HG03095 (cell line): Measurements from ENCODE around the gene FANCI.

Experiments
- ATAC-seq: cut with Tn5 transposase; IDR thresholded peaks from one replicate; pipeline ENCODE4 v1.9.1; 2021; ENCODE audit warnings: moderate library complexity; ENCODE audit not compliant: unreplicated experiment

FANCI gene

DNA sequence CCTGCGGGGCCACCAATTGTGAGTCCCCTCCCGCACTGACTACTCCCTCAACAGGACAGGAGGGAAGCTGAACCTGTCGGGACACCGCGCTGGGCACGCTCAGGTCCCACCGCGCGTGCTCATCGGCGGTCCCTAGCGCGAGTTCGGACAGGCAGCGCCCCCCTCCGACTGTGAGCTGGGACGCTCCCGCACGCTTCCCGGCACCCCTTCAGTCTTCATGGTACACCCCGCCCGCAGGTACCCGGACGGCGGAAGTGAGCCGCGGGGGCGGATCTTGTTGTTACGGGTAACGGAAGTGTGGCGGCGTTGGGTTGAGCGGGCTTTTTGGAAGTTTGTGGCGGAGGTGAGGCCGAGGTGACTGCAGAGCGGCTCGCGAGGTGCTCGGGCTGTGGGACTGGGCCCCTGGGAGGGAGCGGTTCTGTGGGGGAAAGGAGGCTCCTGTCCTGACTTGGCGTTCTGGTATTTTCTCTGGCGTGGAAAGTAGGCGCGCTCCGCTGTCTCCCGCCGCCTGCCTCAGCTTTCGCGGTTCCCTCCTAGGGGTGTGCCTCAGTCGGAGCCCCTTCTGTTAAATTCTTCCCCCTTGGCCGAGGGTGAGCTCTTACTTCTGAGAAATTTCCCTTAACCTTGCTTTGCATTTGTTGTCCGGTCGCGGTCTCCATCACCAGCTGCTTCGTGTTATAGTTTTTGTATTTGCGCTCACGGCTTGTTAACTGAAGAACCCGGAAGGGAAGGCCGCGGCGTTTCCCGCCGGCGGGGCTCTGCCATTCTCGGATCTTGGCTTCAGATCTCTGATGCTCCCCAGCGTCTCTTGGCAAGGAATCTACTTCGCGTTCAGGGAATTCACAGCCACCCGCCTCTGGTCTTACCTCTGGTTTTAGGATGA is at the start of gene FANCI:
TSS of gene FANCI (plus strand) at position 289 of the 883 bp plus-strand sequence. CDS start 3,669 bp downstream, outside the sequence.
- peak; percentile 94 for ATAC-seq

GRCh38 chr15:89194608-89195007 is 49.2 kb upstream of the FANCI start:
- no peak for ATAC-seq

DNA sequence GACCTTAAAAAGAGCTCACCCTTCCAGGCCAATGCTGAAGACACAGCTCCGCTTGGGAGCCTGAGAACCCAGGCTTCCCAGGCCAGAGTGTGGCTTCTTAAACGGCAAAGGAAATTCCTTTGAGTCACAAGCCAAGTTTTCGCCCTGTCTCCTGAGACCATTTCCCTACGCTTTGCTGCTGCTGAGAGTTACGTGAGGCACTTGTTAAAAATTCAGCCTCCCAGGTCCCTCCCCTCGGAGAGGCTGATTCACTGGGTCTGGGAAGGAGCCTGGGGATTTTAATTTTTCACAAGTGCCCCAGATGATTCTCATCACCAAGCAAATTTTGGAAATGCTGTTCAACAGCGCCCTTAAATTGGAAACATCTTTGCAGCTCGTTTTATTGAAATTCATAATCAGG is 47.9 kb upstream of the FANCI start:
- ATAC-seq = no peak

DNA sequence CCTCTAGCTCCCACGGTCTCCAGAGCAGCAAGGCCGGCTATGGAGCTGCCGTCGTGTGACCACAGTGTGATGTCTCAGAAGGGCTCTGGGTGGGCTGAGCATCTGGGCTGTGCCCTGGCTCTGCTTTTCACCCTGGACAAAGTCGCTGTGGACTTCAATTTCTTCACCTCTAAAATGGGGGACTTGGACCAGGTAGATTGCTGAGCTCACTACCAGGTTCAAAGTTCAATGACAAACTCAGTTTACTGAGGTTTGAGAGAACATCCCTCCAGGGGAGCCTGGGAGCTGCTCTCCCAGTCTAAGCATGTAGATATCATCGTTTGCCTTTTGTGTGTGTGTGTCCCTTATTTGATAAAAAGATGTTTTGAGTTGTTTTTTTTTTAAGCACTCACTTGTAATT is 47.5 kb upstream of the FANCI start:
- no peak for ATAC-seq

DNA sequence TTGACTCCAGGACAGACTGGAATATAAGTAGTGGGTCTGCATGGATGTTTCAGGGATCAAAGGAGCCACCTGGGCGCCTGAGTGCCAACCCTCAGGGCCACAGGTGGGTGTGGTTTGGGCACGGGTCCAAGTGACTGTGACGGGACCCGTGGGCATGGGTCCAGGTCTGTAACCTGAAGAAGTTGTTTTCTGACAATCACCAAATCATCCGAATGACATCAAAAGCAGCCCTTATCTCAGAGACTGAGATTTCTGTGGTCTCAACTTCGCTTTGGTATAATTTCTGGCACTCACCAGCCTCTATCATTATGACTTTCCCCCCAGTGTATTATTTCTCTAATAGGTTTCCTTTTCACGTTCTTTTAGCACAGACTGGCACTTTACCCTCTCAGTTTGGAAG is 46.8 kb upstream of the FANCI start:
- ATAC-seq = no peak

DNA sequence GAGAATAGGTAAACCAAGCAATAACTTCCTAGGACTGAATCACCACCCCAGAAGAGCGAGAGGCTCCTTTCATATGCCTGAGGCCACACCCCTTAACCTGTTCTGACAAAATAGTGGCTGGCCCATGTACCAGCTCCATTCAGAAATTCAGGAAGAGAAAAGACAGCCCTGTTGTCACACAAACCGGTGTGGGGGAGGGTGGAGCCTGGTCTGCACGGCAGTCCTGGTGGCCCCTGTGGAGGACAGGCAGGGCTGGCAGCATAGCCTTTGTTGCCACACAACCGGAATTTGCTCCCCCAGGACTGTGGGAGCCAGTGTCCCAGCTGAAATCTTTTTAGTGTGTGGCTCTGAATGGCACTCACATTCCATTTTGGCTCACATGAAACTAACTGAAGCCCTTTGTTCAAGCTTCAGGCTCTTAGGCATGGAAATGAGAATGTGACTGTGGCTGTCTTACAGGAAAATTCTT is 46.2 kb upstream of the FANCI start:
- no peak for ATAC-seq

DNA sequence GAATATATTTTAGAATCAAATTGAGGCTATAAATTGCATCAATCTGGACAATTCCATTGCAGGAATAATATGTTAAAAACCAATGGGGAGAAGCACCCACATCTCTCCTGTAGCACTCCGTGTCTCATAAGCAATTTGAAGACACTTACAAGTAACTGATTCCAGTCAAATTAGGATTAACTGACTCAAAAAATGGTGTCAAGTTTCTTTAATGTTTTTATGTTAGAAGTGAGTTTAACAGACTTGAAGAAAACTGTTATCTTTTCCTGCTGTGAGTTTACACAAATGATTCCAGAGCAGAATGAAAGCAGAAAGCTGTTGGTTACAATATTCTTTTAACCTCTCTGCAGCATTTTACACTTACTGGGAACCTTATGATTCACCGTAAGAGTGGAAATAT is 45.6 kb upstream of the FANCI start:
- ATAC-seq = no peak

- ATAC-seq = no peak
Observed at GRCh38 chr15:89198934-89199333, 44.8 kb upstream of the FANCI start.

DNA sequence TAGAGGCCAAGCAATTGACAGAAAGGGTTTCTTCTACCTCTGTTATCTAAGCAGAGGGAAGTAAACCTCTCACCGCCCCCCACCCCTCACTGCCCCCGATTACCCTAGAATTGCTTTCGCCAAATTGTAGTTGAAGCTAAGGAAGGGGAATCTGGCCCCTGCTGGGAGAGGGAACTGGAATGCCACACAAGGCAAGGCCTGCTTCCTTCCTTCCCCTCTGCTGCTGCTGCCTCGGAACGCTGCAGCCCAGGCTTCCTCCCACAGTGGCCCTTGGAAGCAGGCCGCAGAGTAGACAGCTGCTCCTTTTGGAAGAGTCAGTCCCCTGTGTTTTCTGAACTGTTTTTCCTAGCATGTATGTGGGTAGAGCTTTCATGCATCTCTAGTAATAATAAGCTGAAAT is 44.0 kb upstream of the FANCI start:
- no peak for ATAC-seq

DNA sequence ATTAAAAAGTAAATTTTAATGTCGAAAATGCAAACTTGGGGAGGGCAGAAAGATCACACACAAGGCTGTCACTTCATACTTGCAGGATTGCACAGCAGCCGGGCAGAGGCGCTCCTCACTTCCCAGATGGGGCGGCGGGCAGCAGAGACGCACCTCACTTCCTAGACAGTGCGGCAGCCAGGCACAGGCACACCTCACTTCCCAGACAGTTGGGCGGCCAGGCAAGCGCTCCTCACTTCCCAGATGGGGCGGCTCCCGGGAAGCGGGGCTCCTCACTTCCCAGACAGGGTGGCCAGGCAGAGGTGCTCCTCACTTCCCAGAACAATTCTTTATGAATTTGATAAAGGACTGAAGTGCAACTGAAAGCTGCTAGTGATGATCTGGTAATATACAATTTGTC is 43.6 kb upstream of the FANCI start:
- ATAC-seq = no peak

DNA sequence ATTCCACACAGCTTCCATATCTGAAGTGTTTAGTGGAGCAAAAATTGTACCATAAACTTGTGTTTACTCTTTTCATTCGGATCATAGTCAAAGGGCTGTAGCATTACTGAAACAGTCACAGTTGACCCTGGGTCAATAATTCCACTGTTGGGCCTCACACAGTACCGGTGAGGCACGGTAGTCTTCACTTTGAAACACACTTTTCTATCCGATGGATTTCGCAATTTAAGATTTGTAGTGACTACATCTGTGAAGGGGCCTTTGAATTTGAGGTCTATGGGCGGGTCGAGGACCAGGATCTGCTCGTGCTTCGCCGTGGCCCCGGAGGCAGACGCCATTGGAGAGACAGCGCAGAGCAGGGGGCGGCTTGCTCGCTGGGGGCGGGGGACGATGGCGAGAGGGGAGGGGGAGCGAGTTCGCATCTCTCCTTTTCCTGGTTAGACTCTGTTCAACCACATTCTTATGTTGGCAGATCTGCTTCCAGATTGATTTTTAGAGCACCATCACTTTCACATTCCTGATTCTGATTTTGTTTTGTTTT is 42.2 kb upstream of the FANCI start:
- no peak for ATAC-seq

DNA sequence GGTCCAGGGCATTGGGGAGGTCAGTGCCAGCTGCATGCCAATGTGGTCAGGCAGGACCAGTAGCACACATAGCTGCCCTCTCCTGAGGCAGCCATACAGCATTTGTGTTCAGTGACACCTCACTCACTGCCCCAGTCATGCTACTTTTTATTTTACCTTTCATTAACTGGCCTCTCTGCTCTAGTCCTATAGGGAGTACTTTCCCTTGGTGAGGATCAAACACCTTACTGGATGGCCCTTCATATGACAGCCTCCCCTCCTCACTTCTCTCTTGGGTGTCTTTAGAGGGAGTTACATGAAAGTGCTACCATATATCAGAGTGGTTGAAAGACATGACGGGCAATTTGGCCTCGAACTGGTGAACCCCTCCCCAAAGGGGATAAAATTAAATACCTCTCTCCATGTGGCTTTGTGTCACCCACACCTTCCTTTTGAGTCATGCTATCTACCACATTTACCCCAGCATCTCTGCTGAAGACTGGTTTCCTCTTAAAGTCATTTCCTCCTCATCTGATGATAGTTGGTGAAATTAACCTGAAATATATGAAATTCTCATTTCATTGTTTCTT is 40.0 kb upstream of the FANCI start:
- no peak for ATAC-seq

- ATAC-seq = no peak
Observed at GRCh38 chr15:89205991-89206585, 37.7 kb upstream of the FANCI start.

DNA sequence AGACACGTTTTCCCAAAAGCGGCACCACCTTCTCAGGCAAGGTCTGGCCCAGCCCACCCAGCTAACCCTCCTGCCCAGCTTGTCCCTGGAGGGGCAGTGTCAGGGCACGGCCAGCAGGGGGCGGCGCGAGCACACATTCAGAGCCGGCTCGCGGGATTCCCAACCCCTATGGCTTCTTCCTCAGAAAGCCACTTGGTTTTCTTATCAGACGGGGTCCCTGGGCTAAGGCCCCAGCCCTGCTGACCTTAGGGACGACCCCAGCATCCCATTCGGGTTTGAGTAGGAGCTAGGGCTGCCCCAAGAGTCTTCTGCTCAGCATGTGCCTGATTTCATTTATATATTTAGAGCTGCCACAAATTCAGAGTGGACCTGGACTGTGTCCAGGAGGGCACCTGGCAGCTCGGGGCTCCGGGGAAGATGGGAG is 36.9 kb upstream of the FANCI start:
- peak; percentile 86 for ATAC-seq

DNA sequence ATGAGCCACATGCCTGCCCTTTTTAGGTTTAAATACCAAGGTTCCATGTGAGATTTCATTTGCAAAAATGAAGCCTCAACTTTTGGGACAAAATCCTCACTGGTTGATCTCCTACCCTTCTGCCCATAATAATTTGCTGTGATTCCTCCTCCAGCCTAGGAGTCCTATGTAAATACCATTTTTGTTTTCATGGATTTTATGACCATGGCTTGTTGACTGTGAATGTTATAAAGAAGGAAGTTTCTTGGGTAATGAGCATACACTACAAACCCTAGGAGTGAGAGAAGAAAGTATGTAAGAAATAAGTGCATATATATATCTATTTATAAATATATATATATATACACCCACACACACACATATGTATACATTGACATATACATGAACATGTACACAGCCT is 35.5 kb upstream of the FANCI start:
- no peak for ATAC-seq

DNA sequence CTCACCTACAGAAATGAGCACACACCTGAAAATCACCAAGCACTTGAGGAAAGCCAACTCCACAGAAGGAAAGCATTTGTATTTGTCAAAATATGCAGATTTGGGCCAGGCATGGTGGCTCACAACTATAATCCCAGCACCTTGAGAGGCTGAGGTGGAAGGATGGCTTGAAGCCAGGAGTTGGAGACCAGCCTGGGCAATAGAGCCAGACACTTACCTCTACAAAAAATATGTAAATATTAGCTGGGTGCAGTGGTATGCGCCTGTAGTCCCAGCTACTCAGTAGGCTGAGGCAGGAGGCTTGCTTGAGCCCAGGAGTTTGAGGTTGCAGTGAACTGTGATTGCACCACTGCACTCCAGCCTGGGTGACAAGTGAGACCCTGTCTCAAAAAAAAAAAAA is 34.7 kb upstream of the FANCI start:
- no peak for ATAC-seq

GRCh38 chr15:89211678-89212170 is 32.1 kb upstream of the FANCI start:
- no peak for ATAC-seq

GRCh38 chr15:89215627-89216026 is 28.2 kb upstream of the FANCI start:
- no peak for ATAC-seq

DNA sequence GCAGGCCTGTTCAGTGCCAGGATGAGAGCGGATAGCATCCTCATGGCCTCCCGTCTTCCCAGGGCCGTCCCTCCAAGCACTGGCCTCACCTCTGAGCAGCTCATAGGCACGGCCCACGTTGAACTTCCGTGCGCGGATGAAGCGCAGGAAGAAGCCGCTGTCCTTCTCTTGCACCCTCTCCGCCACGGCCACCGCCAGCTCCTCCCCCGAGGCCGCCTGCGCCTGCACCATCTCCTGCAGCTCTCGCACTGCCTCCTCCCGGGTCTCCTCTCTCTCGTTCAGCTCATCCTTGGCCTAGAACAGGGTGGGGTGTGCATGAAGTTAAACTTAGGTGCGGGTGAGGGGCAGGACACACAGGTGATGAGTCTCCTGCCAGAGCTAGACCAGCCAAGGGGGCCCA is 26.7 kb upstream of the FANCI start:
- ATAC-seq = no peak

DNA sequence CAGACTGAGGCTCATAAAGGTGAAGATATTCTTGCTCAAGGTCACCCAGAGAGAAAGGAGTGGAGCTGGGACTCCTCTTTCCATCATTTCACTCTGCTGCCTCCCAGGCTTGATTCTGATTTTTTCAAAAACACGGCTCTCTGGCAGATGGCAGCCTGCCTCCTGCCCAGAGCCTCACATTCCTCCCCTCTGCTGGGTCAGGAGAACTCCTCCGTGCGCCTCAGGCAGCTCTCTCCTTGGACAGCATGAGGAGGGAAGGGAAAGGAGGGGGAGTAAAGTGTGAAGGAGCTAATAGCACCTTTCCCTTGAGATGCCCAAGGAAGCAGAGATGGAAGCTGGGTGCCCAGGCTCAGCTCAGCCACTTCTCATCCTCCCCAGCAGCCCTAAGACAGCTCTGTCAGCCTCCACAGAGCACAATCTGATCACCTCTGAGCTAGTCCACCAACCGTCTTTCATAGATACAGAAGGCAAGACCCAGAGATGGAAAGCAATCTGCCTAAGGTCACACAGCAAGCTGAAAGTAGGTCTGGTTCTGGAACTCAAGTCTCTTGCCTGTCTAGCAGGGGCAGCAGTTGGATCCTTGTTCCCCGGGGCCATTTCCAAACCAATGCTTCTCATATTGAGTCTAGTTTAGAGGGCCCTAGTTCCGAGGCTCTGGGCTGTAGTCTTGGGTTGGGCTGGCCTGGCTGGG is 25.9 kb upstream of the FANCI start:
- ATAC-seq = no peak

- ATAC-seq = no peak
Observed at GRCh38 chr15:89218531-89218930, 25.2 kb upstream of the FANCI start.
